Mucosa of descending colon (tissue), 3 donors: ENCODE measurements around the gene ZNF609. TPM values are rescaled to one million over a fixed set of nuclear protein-coding genes. Genes with fewer than 3 reads are reported as not detected.
"Not testable (repeated sequence)": the region's sequence is repeated elsewhere in the genome, so short reads cannot be mapped to it uniquely, and the experiment has no call there.

Experiments used
- ATAC-seq: fragments of 200-7000 bp; cut with Tn5 transposase; one replicate; pipeline ENCODE4 v1.9.1; 2020; ENCODE audit warnings: mild to moderate bottlenecking, moderate library complexity
- DNase-seq, 3 donors: peaks; one replicate each; pipeline ENCODE4 v3.0.0-alpha.2; 2020
- H3K36me3 ChIP-seq: fragments of 200-600 bp; one replicate; pipeline ENCODE4 v1.8.0; 2021; ENCODE audit warnings: low read depth, mild to moderate bottlenecking
- H3K4me1 ChIP-seq: fragments of 200-600 bp; one replicate; pipeline ENCODE4 v1.8.0; 2021; ENCODE audit warnings: low read depth, mild to moderate bottlenecking
- H3K4me3 ChIP-seq: fragments of 200-600 bp; one replicate; pipeline ENCODE4 v1.8.0; 2021; ENCODE audit warnings: mild to moderate bottlenecking
- H3K9me3 ChIP-seq: fragments of 200-600 bp; one replicate; pipeline ENCODE4 v1.8.0; 2021; ENCODE audit warnings: mild to moderate bottlenecking
- CTCF ChIP-seq: fragments of 200-600 bp; IDR thresholded peaks from one replicate; pipeline ENCODE4 v1.8.0; 2022; ENCODE audit warnings: antibody characterized with exemption, mild to moderate bottlenecking
- intact Hi-C, 2 donors: fragments of 100-400 bp; cut with DNase I in 1 of 2; cut with micrococcal nuclease in 1 of 2; formaldehyde crosslinking; loops; one replicate each; pipeline versions ENCODE4 v1.11.0 to v1.11.1; 2022; cut with DNase I, micrococcal nuclease
- total RNA-seq, 3 donors: library from RNA; stranded (reverse); fragmentation: NEBNext Ultra II Directional in 2 of 3; extraction: Animal tissue kit (Norgen Biotek cat#: 25700) in 2 of 3; gene quantifications; one replicate each; pipeline versions ENCODE4 v1.2.1 to v1.2.4, GENCODE V29; 2021 to 2023
- donor health status: DM: no; HTN: no; CAD: no; lungs with moderate emphysema.
- donor health status: DM: no; HTN: no; CAD: no.
- donor health status: DM: no; HTN: yes; CAD: no.

Gene ZNF609
- total RNA-seq, 3 donors from 2014 or later: 25.4 to 49.2 (median 29.5) TPM

- Histone ChIP-seq H3K36me3 (no peaks in the 10 kb centered on the region), H3K9me3 (no peaks in the 10 kb centered on the region), H3K4me3 (no peak overlapping the region), H3K4me1 (peaks cover 6% of the 10 kb centered on the region)
- DNase-seq (no peak), ATAC-seq (no peak)
- intact Hi-C loops: no loop called here
- no peak for TF ChIP-seq CTCF
Observed at GRCh38 chr15:64586259-64586870, 126.0 kb downstream of the ZNF609 start.

GRCh38 chr15:64586984-64587383, 126.6 kb downstream of the ZNF609 start:
- H3K4me1 ChIP-seq: peaks cover 6% of the 10 kb centered on the region
- no peak for DNase-seq
- no peaks in the 10 kb centered on the region for H3K9me3 ChIP-seq
- intact Hi-C loops: no loop called here
- H3K36me3 ChIP-seq: no peaks in the 10 kb centered on the region
- no peak overlapping the region for H3K4me3 ChIP-seq
- no peak for TF ChIP-seq CTCF
- no peak for ATAC-seq

- Histone ChIP-seq H3K4me3 (no peak overlapping the region), H3K4me1 (peaks cover 6% of the 10 kb centered on the region), H3K9me3 (no peaks in the 10 kb centered on the region), H3K36me3 (no peaks in the 10 kb centered on the region)
- ATAC-seq (no peak), DNase-seq (no peak)
- intact Hi-C loops: no loop called here
- TF ChIP-seq CTCF: no peak
Observed at GRCh38 chr15:64589435-64590084, 129.2 kb downstream of the ZNF609 start.

- H3K9me3 ChIP-seq, DNase-seq, H3K36me3 ChIP-seq, H3K4me1 ChIP-seq, H3K4me3 ChIP-seq, intact Hi-C loops, ATAC-seq: not testable (repeated sequence)
Observed at GRCh38 chr15:64592845-64593244, 132.5 kb downstream of the ZNF609 start.

- peak; percentile 53 for ATAC-seq
- Histone ChIP-seq H3K4me3 (no peak overlapping the region), H3K4me1 (peaks cover 10% of the 10 kb centered on the region), H3K9me3 (no peaks in the 10 kb centered on the region), H3K36me3 (no peaks in the 10 kb centered on the region)
- intact Hi-C loops: no loop called here
- TF ChIP-seq CTCF: no peak
- DNase-seq: no peak
Observed at GRCh38 chr15:64596701-64597476, 136.5 kb downstream of the ZNF609 start.

GRCh38 chr15:64597477-64597822, 137.1 kb downstream of the ZNF609 start:
- intact Hi-C loops: no loop called here
- DNase-seq: no peak
- no peak overlapping the region for H3K4me3 ChIP-seq
- no peaks in the 10 kb centered on the region for H3K36me3 ChIP-seq
- ATAC-seq: no peak
- TF ChIP-seq CTCF: no peak
- H3K9me3 ChIP-seq: no peaks in the 10 kb centered on the region
- H3K4me1 ChIP-seq: peaks cover 10% of the 10 kb centered on the region
